H9 (cell line): ENCODE results near the gene HOXA2. TPM values are rescaled to one million over a fixed set of nuclear protein-coding genes. Genes with fewer than 3 reads are reported as not detected.

Experiments used
- DNase-seq: peaks from one replicate; pipeline ENCODE4 v3.0.0-alpha.2; 2017
- H2AFZ ChIP-seq: one replicate; pipeline ENCODE4 v1.6.1; 2013; ENCODE audit warnings: mild to moderate bottlenecking, low read length, control low read depth, moderate library complexity
- H2AK5ac ChIP-seq: 2 replicates; pipeline ENCODE4 v1.6.1; 2013; ENCODE audit warnings: low read length, control low read depth, mixed read lengths; ENCODE audit not compliant: insufficient read length
- H2BK120ac ChIP-seq: one replicate; pipeline ENCODE4 v1.6.1; 2013; ENCODE audit warnings: low read depth, mild to moderate bottlenecking, low read length, control low read depth, inconsistent platforms; ENCODE audit not compliant: poor library complexity, severe bottlenecking
- H2BK12ac ChIP-seq: 2 replicates; pipeline ENCODE4 v1.6.1; 2013; ENCODE audit warnings: low read length, control low read depth, mixed read lengths, low read depth; ENCODE audit not compliant: insufficient read length
- H2BK15ac ChIP-seq: 2 replicates; pipeline ENCODE4 v1.6.1; 2013; ENCODE audit warnings: low read depth, low read length, control low read depth
- H2BK20ac ChIP-seq: one replicate; pipeline ENCODE4 v1.6.1; 2013; ENCODE audit warnings: low read depth, mild to moderate bottlenecking, low read length, control low read depth, inconsistent platforms; ENCODE audit not compliant: poor library complexity, severe bottlenecking
- H2BK5ac ChIP-seq: 2 replicates; pipeline ENCODE4 v1.6.1; 2013; ENCODE audit warnings: low read length, control low read depth, mixed read lengths; ENCODE audit not compliant: insufficient read length
- H3K14ac ChIP-seq: 2 replicates; pipeline ENCODE4 v1.6.1; 2013; ENCODE audit warnings: low read length, control low read depth; ENCODE audit not compliant: insufficient read depth
- H3K18ac ChIP-seq: 2 replicates; pipeline ENCODE4 v1.6.1; 2013; ENCODE audit warnings: low read depth, mild to moderate bottlenecking, mixed read lengths, low read length, control low read depth; ENCODE audit not compliant: insufficient read length
- H3K23ac ChIP-seq: 2 replicates; pipeline ENCODE4 v1.6.1; 2013; ENCODE audit warnings: low read length, control low read depth, mixed read lengths, low read depth; ENCODE audit not compliant: insufficient read length
- H3K23me2 ChIP-seq: 2 replicates; pipeline ENCODE4 v1.6.1; 2013; ENCODE audit warnings: low read depth, mild to moderate bottlenecking, mixed read lengths, low read length, control low read depth; ENCODE audit not compliant: insufficient read length, poor library complexity, severe bottlenecking
- H3K27ac ChIP-seq: 2 replicates; pipeline ENCODE4 v1.5.1; 2013; ENCODE audit warnings: low read length, control low read depth, mixed read lengths, low read depth; ENCODE audit not compliant: insufficient read length
- H3K27me3 ChIP-seq: 2 replicates; pipeline ENCODE4 v1.6.1; 2013; ENCODE audit warnings: low read length, control low read depth, inconsistent platforms; ENCODE audit not compliant: insufficient read depth
- H3K4ac ChIP-seq: 2 replicates; pipeline ENCODE4 v1.6.1; 2013; ENCODE audit warnings: low read depth, mild to moderate bottlenecking, control low read depth, inconsistent platforms, low read length, moderate library complexity
- H3K4me1 ChIP-seq: 2 replicates; pipeline ENCODE4 v1.6.1; 2013; ENCODE audit warnings: low read length, control low read depth, inconsistent platforms; ENCODE audit not compliant: insufficient read depth
- H3K4me2 ChIP-seq: 2 replicates; pipeline ENCODE4 v1.6.1; 2013; ENCODE audit warnings: low read length, control low read depth, mixed read lengths; ENCODE audit not compliant: insufficient read length, insufficient read depth
- H3K56ac ChIP-seq: 2 replicates; pipeline ENCODE4 v1.6.1; 2013; ENCODE audit warnings: low read depth, mild to moderate bottlenecking, mixed read lengths, low read length, control low read depth; ENCODE audit not compliant: insufficient read length
- H3K79me1 ChIP-seq: 2 replicates; pipeline ENCODE4 v1.6.1; 2013; ENCODE audit warnings: low read depth, mild to moderate bottlenecking, moderate library complexity, low read length, control low read depth, inconsistent platforms; ENCODE audit not compliant: insufficient read depth, poor library complexity, severe bottlenecking
- H3K79me2 ChIP-seq: 2 replicates; pipeline ENCODE4 v1.6.1; 2013; ENCODE audit warnings: low read length, control low read depth, inconsistent platforms; ENCODE audit not compliant: insufficient read depth
- H3K9ac ChIP-seq: 2 replicates; pipeline ENCODE4 v1.6.1; 2013; ENCODE audit warnings: low read length, control low read depth, mixed read lengths; ENCODE audit not compliant: insufficient read length; ENCODE audit errors: extremely low read depth
- H3K9me3 ChIP-seq: one replicate; pipeline ENCODE4 v1.6.1; 2013; ENCODE audit warnings: low read depth, low read length, inconsistent platforms; ENCODE audit not compliant: control insufficient read depth
- H3T11ph ChIP-seq: one replicate; pipeline ENCODE4 v1.6.1; 2013; ENCODE audit warnings: mild to moderate bottlenecking, low read length, control low read depth, inconsistent platforms
- H4K20me1 ChIP-seq: one replicate; pipeline ENCODE4 v1.6.1; 2013; ENCODE audit not compliant: control insufficient read depth, insufficient read length, insufficient read depth
- H4K5ac ChIP-seq: 2 replicates; pipeline ENCODE4 v1.6.1; 2013; ENCODE audit warnings: low read depth, mild to moderate bottlenecking, mixed read lengths, low read length, control low read depth; ENCODE audit not compliant: insufficient read length
- H4K8ac ChIP-seq: replicated peaks from 2 replicates; pipeline ENCODE4 v1.6.1; 2013; ENCODE audit warnings: low read length, control low read depth, mixed read lengths, low read depth; ENCODE audit not compliant: insufficient read length
- H4K91ac ChIP-seq: 2 replicates; pipeline ENCODE4 v1.6.1; 2013; ENCODE audit warnings: low read depth, mild to moderate bottlenecking, moderate library complexity, mixed read lengths, low read length, control low read depth; ENCODE audit not compliant: insufficient read length
- H3K27ac Mint-ChIP-seq, 3 experiments: 2 replicates in 2 of 3; 3 replicates in 1 of 3; pipeline ENCODE4 v1.8.0; 2020 to 2021; ENCODE audit warnings: mixed read lengths in 3 of 3, mild to moderate bottlenecking in 1 of 3, moderate library complexity in 1 of 3
- H3K27me3 Mint-ChIP-seq: 2 replicates; pipeline ENCODE4 v1.8.0; 2021; ENCODE audit warnings: low read depth, mild to moderate bottlenecking, moderate library complexity, mixed read lengths
- H3K36me3 Mint-ChIP-seq, 3 experiments: 2 replicates in 2 of 3; 3 replicates in 1 of 3; pipeline ENCODE4 v1.8.0; 2020 to 2021; ENCODE audit warnings: low read depth in 3 of 3, mixed read lengths in 3 of 3; ENCODE audit not compliant: insufficient read depth in 1 of 3
- H3K4me1 Mint-ChIP-seq, 2 experiments: 2 replicates each; pipeline ENCODE4 v1.8.0; 2020; ENCODE audit warnings: mixed read lengths in 2 of 2
- H3K4me3 Mint-ChIP-seq, 2 experiments: 2 replicates in 1 of 2; 3 replicates in 1 of 2; pipeline ENCODE4 v1.8.0; 2020 to 2021; ENCODE audit warnings: mild to moderate bottlenecking in 2 of 2, mixed read lengths in 2 of 2, moderate library complexity in 1 of 2
- H3K9me3 Mint-ChIP-seq, 2 experiments: 2 replicates in 1 of 2; 3 replicates in 1 of 2; pipeline ENCODE4 v1.8.0; 2020; ENCODE audit warnings: mild to moderate bottlenecking in 2 of 2, mixed read lengths in 2 of 2, moderate library complexity in 1 of 2
- CTCF ChIP-seq: fragments of 200-600 bp; sonication (generic); conservative IDR thresholded peaks from 3 replicates; pipeline ENCODE4 v1.8.0; 2021; ENCODE audit warnings: antibody characterized with exemption, mild to moderate bottlenecking
- WGBS: extraction: QIAGEN DNeasy Blood & Tissue Kit; methylation state at CpG from one replicate; pipeline ENCODE4 v1.1.7; 2013; ENCODE audit warnings: missing lambda C conversion rate, low lambda C conversion rate, mixed read lengths; ENCODE audit not compliant: insufficient read length; ENCODE audit errors: extremely low coverage; 5-methylcytosine and 5-hydroxymethylcytosine counted together
- total RNA-seq: library from RNA; stranded (reverse); gene quantifications from 2 replicates; pipeline ENCODE4 v1.2.1, GENCODE V29; 2021

HOXA2 gene
- total RNA-seq, 1 experiment from 2014 or later: not detected

- Histone ChIP-seq H3K27ac (no peak overlapping the region), H4K91ac (no peak overlapping the region), H3K23ac (no peak overlapping the region), H2BK12ac (no peak overlapping the region), H2BK5ac (no peak overlapping the region), H3K9ac (no peak overlapping the region), H3K23me2 (no peaks in the 10 kb centered on the region), H3K4me1 (no peaks in the 10 kb centered on the region), H3K14ac (no peak overlapping the region), H3K56ac (no peak overlapping the region), H2BK20ac (no peak overlapping the region), H4K8ac (no peak overlapping the region), H3K27me3 (no peaks in the 10 kb centered on the region), H3K79me1 (no peaks in the 10 kb centered on the region), H2BK15ac (no peak overlapping the region), H3K18ac (no peak overlapping the region), H4K5ac (no peak overlapping the region), H2AFZ (no peak overlapping the region), H4K20me1 (no peaks in the 10 kb centered on the region), H3K79me2 (no peaks in the 10 kb centered on the region), H2BK120ac (no peak overlapping the region), H3T11ph (no peak overlapping the region), H3K9me3 (no peaks in the 10 kb centered on the region), H3K4me2 (no peak overlapping the region), H3K4ac (no peak overlapping the region), H2AK5ac (no peak overlapping the region)
- no CpG with 5 or more reads among the region's 5 CpGs for WGBS
- no peaks in the 10 kb centered on the region for H3K36me3 Mint-ChIP-seq
- no peak overlapping the region for H3K27ac Mint-ChIP-seq
- no peak for TF ChIP-seq CTCF
- peaks cover 8% of the 10 kb centered on the region in 2 experiments for H3K4me1 Mint-ChIP-seq
- peaks cover 0 to 2% of the 10 kb centered on the region in 2 experiments; a peak in 1 of 5 replicates for H3K9me3 Mint-ChIP-seq
- no peak for DNase-seq
- H3K4me3 Mint-ChIP-seq: no peak overlapping the region
- peaks cover 26% of the 10 kb centered on the region for H3K27me3 Mint-ChIP-seq
Measured at GRCh38 chr7:27078616-27079233, 23.8 kb downstream of the HOXA2 start.
